GM19240 (cell line): ENCODE data around the gene ALOX5.
"Not testable (repeated sequence)": the region's sequence is repeated elsewhere in the genome, so short reads cannot be mapped to it uniquely, and the experiment has no call there.

Experiments used
- DNase-seq: peaks from one replicate; pipeline ENCODE4 v3.0.0; 2011; ENCODE audit warnings: low spot score; ENCODE audit not compliant: insufficient read length

The ALOX5 gene

DNA sequence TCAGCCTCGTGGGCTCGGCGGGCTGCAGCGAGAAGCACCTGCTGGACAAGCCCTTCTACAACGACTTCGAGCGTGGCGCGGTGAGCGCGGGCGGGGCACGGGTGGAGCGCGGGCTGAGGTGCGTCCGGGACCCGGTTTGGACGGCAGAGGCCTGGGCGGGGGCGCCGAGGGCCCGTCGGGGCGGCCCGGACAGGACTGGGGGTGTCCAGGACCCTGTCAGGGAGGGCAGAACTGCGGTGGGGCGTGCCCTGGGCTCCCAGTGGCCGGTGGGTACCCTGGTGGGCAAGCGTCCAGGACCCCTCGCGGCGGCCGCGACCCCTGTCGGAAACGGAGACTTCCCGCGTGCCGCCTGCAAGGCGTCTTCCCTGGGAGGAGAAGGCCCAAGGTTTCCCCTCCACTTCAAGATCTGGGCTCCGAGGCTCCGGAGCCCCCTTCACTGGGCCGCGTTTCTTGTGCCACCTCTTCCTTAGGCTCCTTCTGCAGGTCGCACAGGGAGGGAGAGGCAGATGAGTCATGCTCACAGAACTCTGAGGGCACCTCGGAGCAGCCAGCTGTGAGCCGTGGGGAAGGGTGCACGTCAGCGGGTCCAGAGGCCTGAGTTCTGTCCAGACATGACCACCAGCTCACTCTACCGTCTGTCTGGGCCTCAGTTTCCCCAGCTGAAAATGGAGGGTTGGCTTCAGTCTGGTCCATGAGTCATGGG, 485 bp downstream of the ALOX5 start:
- DNase-seq = no peak

DNA sequence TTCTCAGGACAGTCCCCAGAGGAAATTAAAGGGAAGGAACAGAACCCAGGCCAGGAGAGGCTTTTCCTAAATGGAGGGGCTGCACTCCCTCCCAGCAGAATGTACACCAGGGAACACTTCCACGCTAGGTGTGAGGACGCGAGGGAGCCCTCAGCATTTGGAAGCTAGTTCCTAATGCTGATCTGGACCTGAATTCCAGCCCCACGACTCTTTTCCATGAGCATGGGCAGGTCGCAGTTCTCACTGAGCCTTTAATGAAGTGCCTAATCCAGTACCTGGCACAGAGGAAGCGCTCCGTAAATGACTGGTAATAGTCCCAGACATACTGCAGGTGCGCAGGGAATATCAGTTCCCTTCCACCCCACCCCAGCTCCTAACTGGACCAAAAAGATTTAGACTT, 1.1 kb downstream of the ALOX5 start:
- DNase-seq = no peak

DNA sequence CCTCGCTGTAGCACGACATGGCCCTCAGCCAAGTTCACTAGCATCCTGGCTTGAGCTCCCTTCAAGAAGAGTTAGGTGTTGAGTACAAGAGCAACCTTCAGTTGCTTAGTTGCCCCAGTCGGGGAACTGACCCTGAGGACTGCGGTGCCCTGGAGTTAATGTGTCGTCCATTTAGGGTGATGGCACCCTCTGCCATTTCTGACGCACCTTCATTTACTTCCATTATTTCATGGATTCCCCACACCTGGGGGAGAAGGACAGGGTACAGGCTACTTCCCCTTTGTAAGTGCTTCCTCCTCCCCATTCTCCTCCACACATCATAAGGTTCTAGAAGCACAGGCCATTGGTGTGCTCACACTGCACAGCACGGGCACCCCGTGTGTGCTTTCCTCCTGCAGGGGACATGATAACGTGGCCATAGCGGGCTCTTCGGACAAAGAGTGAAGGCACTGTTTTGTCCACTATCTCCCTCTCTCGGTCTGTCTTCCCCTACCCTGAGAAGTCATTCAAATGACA, 1.8 kb downstream of the ALOX5 start:
- DNase-seq = no peak

DNA sequence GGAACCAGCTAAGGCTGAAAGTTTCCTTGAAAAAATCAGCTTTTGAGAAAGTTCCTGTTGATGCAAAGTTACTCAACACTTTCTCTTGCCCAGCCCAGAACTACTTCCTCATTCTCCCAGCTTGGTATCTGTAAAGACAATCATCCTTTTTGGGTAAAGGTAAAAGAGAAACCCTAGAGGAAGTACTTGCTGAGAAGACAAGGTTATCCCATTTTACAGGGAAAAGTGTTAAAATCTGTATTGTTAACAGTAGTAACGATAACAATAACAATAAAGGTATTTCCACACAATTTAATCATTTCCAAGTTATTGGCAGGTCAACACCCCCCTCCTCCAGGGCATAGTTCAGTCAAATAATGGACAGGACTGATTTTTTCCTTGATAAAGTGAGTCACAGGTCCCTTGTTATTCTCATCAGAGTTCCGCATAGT, 2.4 kb downstream of the ALOX5 start:
- DNase-seq = no peak

DNA sequence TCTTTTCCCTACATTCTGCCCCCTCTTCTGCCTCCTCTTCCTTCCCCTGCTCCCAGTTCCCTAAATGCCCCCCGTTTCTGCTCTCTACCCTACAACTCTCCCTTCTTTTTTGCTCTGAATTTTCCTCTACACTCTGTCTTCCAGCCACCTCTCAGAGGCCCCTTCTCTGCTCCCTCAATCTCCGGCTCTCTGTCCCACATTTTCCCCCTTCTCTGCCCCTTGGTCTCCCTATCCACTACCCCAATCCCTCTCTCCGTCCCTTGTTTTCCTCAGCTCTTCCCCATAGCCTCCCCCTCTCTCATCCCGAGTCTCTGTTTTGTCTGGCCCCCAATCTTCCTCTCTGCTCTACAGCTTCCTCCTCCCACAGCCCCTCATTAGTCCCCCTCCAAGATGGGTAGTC, 3.3 kb downstream of the ALOX5 start:
- no peak for DNase-seq

DNA sequence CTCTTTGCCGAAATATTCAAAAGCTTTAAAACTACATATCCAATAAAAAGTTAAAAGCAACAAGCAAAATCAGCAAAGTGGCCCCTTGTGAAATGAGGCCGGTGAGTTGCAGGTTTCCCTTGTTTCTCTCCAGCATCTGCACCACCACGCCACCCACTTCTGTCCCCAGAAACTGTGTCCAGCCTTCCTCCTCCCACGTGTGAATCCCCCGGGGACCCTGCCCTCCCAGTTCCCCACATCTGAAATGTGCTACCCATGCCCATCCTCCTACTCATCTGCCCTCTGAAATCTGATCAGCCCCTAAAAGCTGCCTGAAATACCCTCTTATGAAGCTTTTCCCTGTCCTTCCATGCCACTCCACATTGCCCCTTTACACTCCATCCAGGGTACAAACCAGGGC, 3.8 kb downstream of the ALOX5 start:
- DNase-seq = no peak

DNA sequence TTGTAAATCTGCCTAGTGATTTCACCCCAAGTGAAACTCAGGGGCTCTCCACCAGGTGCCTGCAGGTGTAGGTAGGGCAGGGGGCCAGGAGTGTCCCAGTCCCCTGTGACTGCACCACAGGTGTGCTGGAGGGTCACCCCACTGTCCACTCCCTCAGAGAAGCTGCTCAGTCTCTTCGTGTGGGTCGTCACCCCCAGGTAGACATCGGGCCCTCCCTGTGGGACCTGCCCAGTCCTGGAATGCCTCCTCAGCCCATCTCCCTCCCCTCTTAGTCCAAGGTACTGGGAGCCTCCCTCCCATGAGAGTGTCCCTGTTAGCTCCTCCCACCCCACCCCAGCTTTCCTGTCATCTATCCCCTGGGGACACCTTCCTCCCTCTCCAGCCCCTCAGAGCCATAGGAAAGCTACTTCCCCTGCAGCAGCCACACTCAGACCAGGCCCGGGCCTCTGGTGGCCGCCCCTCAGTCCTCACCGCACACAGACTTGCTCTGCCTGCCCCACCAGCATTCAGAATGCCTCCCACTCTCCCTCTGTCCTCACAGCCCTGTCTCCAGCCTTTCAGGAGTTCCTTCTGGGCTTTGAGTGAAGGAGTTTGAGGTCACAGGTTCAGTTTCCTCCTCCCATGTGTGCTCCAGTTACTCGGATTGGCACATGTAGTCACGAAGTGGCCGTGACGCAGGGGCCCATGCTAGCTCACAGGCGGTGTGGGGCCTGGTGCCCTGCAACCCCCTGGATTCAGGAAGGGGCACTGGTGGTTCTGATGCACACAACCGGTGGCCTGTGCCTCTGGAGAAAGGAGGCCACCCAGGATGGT, 5.1 kb downstream of the ALOX5 start:
- DNase-seq = no peak

DNA sequence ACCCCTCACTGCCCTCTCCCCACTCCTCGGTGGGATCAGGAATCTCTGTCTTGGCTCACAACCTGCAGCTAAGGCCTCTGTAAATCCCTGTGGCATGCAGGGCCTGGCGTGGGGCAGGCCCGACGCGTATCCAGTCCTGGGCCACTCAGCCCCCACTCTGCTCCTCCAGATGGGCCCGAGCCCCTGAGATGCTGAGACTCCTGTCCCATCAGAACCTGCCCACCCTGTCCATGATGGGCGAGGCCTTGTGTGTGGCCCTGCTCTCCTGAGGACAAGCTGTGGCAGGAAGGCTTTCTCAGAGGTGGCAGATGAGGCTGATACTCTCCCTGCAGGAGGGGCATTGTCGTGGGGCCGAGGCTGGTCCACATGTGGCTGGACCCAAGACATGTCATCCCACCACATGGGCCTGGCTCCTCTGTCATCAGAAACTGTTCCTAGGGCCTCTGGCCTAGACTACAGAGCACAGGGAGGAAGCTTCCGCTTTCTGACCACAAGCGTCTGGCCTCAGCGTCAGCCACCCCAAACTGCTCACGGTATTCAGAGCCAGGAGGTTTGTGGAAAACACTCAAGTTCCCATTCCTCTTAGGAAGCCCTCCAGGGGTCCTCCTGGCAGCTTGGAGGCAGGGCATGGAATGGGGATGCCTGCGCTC, 6.0 kb downstream of the ALOX5 start:
- no peak for DNase-seq

DNA sequence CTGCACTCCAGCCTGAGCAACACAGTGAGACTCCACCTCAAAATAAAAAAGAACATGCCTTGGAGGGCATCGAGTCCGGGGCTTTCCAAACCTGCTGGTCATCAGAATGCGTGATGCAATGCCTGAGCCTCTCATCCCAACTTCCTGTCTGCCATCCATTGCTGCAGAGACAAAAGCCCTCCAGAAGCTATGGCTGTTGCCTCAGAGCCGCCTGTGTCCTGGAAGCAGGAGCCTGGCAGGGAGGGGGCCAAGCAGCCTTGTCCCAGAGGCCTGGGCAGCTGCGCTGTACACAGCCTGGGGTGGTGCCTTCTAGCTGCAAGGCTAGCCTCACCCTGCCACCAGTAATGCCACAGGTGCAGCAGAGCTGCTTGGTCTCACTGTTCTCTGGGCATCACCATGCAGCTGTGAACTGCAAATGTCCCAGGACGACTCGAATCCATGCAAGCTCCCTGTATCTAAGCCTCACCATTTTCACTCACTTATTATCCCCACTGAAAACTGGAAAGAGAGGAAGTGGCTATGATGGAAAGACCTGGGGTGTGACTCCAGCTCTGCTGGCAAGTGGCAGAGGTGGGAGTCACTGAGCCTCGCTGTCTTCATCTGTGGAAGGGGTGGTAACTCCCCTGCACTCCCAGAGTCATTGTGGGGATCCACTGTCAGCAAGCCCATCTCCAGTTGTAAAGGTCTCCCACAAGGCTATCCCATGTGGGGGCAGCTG, 7.0 kb downstream of the ALOX5 start:
- no peak for DNase-seq

DNA sequence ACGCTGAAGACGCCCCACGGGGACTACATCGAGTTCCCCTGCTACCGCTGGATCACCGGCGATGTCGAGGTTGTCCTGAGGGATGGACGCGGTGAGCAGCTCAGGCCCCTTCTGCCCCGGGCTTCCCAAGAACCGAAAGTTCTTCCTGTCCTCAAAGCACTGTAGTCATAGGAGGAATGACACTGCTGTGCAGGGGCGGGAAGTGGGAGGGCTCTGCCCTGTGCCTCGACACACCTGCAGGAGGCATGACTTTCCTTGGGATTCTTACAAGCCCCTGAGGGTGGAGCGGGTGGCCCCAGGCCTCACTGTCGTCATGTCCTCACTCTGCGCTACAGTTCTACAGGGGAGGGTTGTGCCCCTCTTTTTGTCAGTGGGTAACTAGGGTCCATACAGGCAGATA, 8.6 kb downstream of the ALOX5 start:
- no peak for DNase-seq

DNA sequence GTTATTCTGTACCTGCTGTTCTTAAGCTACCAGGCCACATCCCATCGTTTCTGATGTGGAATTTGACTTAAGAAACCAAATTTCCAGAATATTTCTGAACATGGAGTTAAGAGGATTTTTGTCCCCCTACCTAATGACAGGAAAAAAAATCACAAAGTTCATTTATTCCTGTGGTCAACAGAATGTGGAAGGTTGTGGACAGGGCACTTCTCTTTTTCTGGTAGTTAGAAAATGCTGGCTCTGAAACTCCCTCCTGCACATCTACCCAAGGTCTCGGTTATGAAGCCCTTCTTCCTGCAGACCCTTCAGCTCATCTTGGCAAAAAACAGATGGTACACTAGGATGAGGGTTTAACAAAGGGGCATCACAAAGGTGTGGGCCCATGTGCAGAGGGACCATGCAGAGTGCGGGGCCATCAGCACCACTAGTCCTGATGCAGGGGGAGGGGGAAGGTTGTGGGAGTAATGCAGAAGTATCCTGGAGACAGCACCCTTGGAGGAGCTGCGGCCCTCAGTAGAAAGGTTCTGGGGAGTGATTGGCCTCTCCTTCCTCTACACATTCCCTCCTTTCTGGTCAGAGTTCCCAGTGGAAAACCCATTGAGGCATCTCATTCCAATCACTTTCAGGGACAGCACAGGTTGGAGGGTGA, 9.8 kb downstream of the ALOX5 start:
- no peak for DNase-seq

DNA sequence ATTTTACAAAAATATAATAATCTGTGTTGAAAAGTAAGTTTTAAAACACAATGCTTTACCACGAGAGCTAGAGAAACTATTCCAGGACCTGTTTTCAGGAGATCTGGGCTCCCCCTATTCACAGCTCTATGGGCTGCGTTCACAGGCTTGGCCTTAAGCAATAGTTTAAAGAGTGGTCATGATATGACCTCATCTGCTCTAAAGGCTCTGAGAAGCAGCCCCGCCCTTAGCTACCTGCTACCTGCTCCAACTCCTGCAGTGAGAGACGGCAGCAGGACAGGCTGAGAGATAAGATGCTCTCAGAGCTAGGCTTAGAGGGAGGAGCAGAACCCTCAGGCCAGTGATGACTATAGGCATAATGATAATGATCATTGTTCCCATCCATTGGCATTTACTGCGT, 12.6 kb downstream of the ALOX5 start:
- DNase-seq = no peak

DNA sequence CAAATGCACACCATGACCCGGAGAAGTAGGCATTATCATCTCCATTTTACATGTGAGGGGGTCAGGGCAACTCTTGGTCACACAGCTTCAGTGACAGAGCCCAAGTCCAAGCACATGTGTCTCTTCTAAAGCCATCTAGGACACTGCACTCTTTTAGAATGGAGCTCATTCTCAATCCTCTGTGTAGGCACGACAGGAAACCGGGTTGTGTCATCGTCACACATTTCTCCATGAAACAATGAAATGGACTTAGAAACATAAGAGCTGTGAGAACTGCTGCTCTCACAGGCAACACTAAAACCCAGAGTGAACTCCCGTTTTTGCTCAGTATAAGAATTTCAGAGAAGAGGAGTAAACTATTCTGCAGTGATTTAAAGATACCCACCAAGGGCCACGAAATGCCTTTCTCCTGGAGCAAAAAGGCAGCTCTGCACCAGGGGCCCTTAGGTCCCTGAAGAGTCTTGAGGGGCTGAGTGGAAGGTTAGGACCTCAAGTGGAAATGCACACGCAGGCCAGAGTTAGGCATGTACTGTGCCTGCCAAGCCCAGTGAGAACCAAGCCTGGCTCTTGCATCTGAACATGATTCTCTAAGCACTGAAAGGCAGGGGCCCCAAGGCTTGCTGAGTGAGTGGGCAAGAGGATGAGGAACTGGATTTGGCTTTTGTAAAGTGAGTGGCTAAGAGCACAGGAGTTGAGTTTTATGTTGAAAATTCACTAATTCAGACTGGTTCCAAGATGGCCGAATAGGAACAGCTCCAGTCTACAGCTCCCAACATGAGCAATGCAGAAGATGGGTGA, 13.3 kb downstream of the ALOX5 start:
- no peak for DNase-seq

DNA sequence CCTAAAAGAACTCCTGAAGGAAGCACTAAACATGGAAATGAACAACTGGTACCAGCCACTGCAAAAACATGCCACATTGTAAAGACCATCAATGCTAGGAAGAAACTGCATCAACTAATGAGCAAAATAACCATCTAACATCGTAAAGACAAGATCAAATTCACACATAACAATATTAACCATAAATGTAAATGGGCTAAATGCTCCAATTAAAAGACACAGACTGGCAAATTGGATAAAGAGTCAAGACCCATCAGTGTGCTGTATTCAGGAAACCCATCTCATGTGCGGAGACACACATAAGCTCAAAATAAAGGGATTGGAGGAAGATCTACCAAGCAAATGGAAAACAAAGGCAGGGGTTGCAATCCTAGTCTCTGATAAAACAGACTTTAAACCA, 15.7 kb downstream of the ALOX5 start:
- DNase-seq = not testable (repeated sequence)

DNA sequence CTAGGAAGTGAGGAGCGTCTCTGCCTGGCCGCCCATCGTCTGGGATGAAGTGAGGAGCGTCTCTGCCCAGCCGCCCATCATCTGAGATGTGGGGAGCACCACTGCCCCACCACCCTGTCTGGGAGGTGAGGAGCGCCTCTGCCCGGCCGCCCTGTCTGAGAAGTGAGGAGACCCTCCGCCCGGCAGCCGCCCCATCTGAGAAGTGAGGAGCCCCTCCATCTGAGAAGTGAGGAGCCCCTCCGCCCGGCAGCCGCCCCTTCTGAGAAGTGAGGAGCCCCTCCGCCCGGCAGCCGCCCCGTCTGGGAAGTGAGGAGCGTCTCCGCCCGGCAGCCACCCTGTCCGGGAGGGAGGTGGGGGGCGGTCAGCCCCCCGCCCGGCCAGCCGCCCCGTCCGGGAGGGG, 17.6 kb downstream of the ALOX5 start:
- DNase-seq = not testable (repeated sequence)

DNA sequence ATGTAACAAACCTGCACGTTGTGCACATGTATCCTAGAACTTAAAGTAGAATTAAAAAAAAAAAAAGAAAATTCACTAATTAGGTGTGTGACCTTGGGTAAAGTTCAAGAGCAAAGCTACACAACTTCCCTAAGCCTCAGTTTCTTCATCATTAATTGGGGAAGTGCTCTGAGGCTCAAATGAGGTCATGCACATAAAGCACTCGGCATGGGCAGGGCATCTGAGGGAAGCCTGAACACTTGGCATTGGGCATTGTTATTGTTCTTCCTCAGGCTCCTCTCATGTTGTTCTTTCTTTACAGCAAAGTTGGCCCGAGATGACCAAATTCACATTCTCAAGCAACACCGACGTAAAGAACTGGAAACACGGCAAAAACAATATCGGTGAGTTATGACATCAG, 21.5 kb downstream of the ALOX5 start:
- DNase-seq = no peak

DNA sequence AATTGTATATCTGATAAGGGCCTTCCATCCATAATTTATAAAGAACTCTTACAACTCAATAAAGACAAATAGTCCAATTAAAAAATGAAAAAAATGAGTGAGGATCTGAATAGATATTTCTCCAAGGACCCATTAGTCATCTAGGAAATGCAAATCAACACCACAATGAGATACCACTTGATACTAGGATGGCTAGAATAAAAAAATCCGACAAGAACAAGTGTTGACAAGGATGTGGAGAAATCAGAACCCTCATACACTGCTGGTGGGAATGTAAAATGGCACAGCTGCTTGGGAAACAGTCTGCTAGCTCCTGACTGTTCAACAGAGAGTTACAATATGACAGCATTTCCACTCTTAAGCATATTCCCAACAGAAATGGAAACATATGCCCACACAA, 24.6 kb downstream of the ALOX5 start:
- no peak for DNase-seq

DNA sequence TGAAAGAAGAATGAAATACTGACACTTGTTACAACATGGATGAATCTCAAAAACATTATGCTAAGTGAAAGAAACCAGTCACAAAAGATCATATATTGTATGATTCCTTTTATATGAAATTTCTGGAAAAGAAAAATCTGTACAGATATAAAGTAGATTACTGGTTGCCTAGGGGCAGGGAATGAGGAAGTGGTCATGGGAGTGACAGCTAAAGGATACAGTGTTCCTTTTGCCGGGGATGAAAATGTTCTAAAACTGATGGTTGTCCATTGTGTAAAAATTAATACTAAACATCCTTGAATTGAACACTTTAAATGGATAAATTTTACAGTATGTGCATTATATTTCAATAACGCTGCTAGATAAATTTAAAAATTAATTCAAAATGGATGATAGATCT, 25.1 kb downstream of the ALOX5 start:
- no peak for DNase-seq

DNA sequence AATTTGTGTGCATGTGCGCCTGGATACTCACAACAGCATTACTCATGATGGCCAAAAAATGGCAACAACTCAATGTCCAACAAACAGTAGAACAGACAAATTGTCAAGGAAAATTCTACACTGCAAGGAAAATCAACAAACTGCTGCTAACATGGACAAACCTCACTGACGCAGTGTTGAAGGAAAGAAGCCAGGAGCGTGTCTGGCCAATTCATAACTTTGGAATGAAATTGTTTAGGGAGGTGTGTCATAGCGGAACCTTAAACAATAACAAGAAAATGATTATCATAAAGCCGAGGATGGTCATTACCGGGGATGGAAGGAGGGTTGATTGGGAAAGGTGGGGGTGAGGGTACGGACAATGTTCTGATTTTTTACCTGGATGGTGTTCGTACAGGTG, 29.1 kb downstream of the ALOX5 start:
- DNase-seq = no peak

DNA sequence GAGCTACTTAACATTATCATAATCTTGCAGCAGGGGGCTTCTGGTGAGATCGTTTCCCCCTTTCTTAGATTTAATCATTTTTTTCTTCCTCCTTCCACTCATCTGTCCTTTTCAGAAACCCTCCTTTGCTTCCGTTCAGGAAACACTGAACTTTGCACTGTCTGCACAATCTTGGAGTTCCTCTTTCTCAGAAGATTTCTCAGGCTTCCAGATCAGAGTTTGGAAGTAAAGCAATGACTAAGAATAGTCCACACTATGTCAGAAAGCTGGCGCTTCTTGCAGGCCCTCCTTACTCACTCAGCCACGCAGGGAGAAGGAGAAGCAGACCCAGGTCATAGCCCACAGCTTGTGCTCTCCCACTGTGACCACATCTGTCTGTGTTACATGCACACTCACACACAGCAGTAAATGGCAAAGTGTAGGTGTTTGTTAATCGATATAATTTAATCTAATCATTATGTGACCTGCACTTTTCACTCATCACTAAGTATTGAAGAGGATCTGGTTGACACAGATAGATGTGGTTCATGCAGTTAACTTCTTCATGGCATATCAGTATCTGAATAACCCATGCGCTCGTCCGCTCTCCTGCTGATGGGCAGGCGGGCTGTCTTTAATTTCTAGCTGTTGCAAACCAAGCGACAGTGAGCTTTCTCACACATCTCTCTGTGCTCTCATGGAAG, 30.2 kb downstream of the ALOX5 start:
- DNase-seq = no peak
